Left renal cortex interstitium (tissue), 4 donors: ENCODE data around the gene FMO2. TPM values are rescaled to one million over a fixed set of nuclear protein-coding genes. Genes with fewer than 3 reads are reported as not detected.

ENCODE experiments used
- DNase-seq, 4 donors: peaks; one replicate each; pipeline ENCODE4 v3.0.0-alpha.2; 2013; ENCODE audit warnings: low read depth in 4 of 4, low spot score in 2 of 4, missing footprints in 1 of 4
- polyA plus RNA-seq, 4 donors: library from polyadenylated mRNA; unstranded; fragments of 120-200 nt; gene quantifications; one replicate each; pipeline ENCODE4 v1.2.1, GENCODE V29; 2013; ENCODE audit not compliant: insufficient read length in 4 of 4

Gene FMO2
- polyA plus RNA-seq, 4 donors, result 0.52 to 1.7 (median 1.4) TPM

- no peak for DNase-seq
These were observed 66.8 kb downstream of the FMO2 start for GRCh38 chr1:171251952-171252300.

GRCh38 chr1:171252482-171252881 lies 67.4 kb downstream of the FMO2 start:
- DNase-seq, result no peak

DNA sequence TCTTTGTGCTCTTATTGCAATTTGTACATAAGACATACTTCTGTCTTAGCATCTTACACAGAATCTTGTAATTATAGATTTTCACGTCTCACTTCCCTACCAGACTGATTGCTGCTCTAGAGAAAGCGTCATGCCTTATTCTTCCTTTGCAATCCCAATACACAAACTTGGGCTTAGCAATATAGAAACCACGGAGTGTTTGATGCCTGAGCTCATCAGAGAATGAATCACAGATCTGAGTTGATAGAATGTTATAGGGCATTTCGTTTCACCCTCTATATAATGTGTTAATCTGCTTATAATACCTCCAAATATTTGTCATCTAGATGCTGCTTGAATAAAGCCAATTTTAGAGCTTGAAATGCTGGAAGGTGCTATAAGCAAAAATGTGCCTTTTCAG lies 69.8 kb downstream of the FMO2 start:
- DNase-seq, result no peak

DNA sequence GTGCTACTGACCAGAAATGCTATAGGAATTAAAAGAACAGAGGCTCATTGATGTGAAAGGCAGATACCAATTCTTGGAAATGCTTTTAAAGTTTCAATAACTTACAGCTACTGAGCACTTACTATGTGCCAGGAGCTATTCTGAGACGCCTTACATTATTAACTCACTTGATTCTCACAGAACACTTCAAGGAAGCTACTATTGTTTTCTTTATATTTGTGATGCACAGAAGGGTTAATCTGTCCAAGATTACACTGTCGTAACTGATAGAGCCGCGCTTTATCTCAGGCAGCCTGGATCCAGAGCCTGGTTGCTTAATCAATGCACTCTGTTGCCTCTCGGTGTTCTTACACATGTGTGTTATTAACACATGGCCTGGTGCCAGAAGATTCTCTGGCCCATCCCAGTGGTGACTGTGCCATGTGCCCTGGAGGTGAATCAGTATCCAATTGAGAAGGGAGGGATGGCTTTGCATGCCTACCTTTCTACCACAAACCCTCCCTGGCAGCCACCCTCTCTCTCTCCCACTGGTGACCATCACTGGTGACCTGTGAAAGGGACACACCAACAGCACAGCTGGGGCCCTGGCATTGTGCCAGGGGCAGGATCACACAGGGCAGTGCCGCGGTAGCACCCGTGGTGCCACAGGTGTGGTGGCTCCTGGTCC lies 72.0 kb downstream of the FMO2 start:
- DNase-seq, result no peak

- DNase-seq, result no peak
These were observed 72.5 kb downstream of the FMO2 start for GRCh38 chr1:171257607-171258076.

DNA sequence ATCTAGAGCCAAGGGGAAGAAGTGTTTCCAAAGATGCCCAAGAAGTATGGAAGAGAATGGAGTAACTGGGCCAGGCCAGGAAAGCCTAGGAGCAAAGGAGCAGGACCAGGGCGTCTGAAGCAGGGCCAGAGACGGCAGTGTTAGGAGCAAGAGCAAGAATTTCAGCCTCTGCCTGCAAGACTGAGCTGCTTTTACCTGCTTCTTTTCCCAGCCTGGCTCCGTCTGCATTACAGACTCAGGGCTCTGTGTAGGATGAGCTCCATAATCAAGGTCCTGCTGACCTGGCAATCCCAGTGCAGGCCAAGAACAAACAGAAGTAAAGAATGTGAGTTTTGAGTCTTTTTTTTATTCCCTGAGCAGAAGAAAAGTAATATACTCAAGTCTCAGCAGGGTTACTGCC lies 73.3 kb downstream of the FMO2 start:
- no peak for DNase-seq

GRCh38 chr1:171258943-171259342 lies 73.8 kb downstream of the FMO2 start:
- no peak for DNase-seq

Other genes starting within 250 kb of the FMO2 start
- not detected for gene MROH9, start 249.8 kb upstream of the FMO2 start, polyA plus RNA-seq
- under 1 TPM; 0.14 to 0.31 (median 0.21) TPM for gene FMO3, start 94.4 kb upstream of the FMO2 start, polyA plus RNA-seq
- 100 to 1,000 TPM in 3 of 4 donors, 10 to 100 TPM in 1; 99.8 to 197 (median 186) TPM for gene FMO1, start 63.2 kb downstream of the FMO2 start, polyA plus RNA-seq
- 10 to 100 TPM; 11.0 to 18.6 (median 16.6) TPM for gene FMO4, start 128.9 kb downstream of the FMO2 start, polyA plus RNA-seq